Measurements from ENCODE around the gene ANKH. TPM values are rescaled to one million over a fixed set of nuclear protein-coding genes. Genes with fewer than 3 reads are reported as not detected.
"Not testable (repeated sequence)": the region's sequence is repeated elsewhere in the genome, so short reads cannot be mapped to it uniquely, and the experiment has no call there.

Gene ANKH
- total RNA-seq = 25.5 TPM

DNA sequence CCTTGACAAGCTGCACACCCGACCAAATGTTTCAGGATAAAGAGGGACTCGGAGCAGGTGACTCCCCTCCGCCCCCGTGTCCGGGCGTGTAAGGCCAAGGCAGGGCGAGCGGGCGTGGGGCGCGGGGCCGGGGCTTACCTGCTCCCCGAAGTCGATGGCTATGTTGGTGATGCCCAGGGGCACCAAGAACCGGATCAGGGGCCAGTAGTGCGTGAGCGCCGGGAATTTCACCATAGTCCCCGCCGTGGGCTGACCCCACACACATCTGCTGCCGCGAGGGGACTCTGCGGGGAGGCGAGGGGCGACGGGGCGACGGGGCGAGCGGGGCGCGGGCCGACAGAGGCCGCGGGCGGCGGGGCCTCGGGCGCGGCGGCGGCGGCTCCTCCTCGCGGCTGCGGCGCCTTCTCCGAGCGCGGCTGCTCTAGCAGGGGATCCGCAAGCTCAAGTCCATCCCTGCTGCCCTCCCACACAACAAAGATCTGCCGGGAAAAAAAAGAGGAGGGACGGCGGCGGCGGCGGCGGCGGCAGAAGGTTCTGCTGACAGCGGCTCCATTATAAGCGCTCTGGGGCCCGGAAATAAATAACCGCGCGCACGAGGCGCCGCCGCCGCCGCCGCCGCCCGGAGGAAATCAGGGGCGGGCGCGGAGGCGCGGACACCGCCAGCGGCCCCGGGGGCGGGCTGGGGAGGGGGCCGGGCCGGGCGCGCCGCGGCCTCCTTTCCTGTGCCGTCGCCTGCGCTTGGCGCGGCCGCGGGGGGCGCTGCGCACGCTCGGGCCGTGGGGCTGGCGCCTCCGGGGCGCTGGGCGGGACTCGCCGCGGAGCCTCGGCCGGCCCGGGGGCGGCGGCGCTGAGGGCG, at the start of gene ANKH:
Gene ANKH, minus strand, starts transcription at position 565 of the 856 bp plus-strand sequence. Its CDS starts 331 bp downstream, at position 234.
- peak; percentile 92 for ATAC-seq

DNA sequence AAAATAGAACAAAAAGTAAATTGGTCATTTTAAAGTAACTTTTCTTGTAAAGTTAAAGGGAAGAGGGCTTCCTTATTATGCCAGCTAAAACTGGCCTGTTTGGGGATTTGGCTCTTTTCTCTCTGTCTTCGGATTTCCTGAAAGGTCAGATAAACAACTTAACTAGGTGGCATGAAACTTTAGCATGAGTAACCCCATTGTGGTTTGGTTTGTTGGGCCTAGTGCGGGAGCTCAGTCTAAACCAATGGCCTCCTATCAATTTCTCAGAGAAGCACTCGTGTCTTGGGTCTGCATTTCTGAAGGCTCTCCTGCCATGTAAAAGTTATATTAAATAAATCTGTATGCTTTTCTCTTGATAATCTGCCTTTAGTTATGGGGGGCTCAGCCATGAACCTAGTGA, 48.5 kb upstream of the ANKH start:
- ATAC-seq = no peak

DNA sequence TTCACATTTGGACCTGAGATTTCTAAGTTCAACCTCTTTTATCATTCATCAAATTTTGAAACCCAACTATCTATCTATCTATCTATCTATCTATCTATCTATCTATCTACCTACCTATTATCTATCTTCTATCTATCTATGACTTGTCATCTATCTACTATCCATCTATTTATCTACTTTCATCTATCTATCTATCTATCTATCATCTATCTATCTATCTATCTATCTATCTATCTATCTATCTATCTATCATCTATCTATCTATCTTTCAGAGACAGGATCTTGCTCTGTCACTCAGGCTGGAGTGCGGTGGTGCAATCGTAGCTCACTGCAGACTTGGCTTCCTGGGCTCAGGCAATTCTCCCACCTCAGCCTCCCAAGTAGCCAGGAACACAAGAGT, 47.5 kb upstream of the ANKH start:
- ATAC-seq = not testable (repeated sequence)

DNA sequence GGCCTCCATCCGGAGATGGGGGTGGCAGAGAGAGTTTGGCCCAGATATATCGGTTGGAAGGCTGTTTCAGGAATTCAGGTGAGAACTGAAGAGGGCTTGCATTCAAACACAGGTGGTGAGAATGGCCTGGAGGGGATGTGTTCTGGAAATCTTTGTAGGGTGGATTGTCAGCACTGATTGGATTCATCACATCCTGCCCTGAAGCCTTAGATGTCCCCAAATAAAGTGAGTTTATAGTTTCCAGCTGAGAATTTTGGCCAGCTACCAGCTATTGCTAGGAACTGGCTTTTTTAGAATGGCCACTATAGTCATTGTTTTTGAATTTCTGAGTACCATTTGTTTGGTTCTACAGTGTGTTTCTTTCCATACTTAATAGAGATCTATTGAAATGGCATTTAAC, 46.1 kb upstream of the ANKH start:
- no peak for ATAC-seq

DNA sequence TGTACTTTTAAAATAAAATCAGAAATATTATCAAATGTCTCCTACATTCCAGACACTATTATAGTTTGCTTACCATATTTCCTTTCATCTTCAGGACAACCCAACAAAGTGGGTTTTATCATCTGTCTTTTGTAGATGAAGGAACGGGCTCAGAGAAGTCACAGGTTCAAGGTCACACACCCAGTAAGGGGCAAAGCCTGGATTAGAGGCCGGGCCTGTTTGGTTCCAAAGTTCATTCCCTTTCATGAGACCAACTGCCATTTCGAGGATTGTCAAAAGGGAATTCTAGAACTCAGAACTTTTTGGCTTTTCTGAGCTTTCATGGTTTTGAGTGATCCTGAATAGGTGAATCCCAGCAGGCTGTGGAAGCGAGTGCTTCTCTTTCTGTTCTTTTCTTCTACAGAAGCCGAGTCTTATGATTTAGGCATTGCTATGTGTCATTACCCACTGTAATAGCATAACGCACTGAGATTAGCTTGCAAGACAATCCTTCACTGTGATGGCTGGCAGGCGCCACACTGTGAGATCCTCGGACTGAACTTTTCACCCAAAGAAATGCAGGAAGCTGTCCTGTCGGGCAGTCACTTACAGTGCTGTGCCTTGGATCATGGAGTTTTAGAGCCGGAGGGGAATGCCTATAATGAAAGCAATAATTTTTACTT, 43.8 kb upstream of the ANKH start:
- no peak for ATAC-seq

DNA sequence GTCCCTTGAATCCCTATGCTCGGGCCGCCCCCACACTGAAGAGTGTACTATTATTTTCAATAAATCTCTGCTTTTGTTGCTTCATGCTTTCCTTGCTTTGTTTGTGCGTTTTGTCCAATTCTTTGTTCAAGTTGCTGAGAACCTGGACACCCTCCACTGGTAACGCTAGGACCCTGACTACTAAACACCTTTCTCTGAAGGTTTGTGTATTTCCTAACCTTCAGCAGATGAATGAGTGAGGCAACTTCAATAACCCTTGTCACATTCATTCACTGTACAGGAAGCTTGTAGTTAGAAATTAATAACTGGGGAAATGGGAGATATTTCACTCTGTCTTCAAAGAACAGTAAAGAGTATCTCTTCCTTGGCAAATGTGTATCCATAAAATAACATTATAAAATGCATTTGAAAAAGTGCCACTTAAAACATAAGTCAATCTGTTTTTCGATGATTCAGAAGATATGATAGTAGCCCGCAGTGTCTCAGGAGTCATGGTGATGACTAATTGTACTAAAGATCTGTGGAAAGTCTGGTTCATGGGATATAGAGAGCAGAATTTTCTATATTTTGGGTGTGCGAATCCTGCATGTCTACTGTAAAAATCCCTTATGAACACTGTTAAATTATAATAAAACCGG, 43.2 kb upstream of the ANKH start:
- no peak for ATAC-seq

DNA sequence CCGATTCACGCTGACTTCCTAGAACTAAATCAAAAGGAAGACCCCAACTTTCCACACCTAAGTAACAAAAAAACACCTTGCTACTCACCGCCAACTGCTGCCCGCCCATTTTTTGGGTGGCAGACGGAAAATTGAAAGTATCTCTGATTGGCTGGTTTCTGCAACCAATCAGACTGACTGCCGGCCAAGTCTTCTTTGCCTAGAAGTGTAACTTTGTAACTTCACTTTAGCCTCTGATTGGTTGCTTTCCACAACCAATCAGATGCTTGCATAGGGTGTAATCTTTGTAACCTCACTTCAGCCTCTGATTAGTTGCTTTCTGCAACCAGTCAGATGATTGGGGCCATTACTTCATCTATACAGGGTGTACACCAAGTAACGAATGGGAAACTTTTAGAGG, 42.6 kb upstream of the ANKH start:
- no peak for ATAC-seq

DNA sequence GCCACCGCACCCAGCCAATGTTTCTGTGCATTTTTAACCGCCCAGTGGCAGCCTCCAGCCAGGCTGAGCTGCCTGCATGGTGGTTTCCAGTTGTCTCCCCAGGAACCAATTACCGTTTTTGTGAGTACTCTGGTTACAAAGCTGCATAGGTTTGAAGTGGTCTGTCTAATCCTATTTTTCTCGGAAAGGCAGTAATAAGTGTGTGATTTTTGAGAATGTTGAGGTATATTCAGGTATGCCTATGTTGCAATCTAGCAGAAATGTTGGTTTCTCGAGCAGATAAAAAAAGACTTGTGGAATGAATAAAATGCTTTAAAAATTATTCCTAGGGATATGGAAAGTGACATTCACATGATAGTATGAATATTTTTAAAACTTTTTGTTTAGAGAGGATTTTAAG, 41.5 kb upstream of the ANKH start:
- no peak for ATAC-seq

DNA sequence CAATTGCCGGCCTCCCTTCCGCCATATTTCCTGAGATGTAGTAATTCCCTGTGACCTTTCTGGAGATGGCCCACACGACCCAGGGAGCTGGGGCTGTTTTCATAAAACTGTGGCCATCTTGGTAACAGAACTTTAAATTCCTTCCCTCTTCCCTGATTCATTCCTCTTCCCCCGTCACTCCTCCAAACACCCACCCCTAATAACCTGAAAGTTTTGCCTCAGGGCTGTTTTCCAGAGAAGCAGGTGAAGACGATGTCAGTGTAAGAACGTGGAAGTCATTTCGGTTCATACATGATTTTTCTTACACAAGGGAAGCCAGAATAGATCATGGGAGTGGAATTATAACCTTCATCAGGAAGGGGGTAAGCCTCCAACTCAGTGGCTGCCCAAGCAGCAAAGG, 40.6 kb upstream of the ANKH start:
- no peak for ATAC-seq

DNA sequence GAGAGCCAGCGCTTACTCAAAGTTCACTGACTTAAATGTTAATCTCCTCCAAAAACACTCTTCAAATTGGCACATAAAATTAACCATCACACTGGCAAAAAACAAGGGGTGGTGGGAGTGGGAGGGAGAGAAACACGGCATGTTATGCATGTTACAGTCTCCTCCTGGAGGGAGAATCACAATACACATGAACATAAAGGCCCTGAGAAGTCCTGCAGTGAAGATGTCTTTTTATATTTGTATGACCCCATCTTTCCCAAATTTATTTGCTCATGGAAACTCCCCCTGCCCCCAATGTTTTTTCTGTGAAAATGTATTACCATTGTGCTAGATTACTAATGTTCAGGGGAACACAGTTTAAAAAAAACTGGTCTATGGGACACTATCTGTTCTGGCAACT, 37.8 kb upstream of the ANKH start:
- no peak for ATAC-seq

DNA sequence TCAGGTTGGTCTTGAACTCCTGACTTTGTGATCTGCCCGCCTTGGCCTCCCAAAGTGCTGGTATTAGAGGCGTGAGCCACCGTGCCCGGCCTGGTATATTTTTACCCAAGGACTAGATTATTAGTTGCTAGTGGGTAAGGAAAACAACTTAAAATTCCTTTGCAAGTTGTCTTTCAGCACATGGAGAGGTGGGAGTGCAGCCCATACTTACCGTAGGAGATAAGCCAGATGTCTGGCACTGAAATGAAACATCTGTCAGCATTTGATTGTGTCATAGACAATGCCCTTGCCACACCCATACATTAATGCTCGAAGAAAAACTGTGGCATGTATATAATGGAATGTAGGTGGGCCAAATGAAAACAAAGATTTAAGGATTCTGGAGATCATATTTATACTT, 36.6 kb upstream of the ANKH start:
- ATAC-seq = no peak

DNA sequence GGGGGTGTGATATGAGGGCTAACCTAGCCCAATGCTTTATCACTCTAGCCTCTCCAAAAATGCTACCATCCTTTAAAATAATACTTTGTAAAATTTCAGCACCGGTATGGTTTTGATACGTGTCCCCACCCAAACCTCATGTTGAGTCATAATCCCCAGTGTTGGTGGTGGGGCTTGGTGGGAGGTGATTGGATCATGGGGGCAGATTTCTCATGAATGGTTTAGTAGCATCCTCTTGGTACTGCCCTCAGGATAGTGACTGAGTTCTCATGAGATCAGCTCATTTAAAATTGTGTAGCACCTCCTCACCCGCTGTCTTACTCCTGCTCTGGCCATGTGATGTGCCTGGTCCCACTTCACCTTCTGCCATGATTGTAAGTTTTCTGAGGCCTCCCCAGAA, 35.0 kb upstream of the ANKH start:
- no peak for ATAC-seq

DNA sequence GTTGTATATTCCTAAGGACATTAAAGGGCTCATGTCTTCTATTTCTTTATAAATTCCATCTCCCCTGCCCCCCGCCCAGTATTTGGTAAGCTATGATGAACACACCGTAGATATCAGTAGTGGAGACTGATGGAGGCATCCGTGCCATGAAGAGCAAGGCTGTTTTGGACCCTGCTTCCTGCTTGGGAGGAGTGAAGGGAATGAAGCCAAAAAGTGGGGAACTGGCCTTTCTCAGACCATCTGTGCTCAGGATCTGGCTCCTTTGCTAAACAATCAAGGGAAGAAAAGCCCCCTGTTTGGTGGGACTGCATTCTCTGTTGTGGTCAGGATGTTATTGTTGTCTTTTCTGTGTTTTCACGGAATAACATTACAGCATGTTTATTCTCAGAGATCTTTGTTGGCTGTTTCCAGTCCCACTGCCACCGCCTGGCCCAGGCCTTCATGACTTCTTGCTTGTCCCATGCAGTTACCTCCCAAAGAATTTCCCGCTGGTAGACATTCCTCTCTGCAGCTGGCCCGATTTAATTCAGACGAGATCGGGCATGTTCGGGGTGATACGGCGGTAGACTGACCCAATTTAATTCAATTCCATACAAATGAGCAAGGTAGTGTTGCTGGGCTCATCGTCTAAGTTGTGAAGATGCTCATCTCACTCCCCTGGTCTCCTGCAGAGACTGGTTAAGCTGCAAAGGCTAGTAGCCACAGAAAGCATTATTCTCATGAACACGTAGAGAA, 31.4 kb upstream of the ANKH start:
- ATAC-seq = peak; percentile 35

DNA sequence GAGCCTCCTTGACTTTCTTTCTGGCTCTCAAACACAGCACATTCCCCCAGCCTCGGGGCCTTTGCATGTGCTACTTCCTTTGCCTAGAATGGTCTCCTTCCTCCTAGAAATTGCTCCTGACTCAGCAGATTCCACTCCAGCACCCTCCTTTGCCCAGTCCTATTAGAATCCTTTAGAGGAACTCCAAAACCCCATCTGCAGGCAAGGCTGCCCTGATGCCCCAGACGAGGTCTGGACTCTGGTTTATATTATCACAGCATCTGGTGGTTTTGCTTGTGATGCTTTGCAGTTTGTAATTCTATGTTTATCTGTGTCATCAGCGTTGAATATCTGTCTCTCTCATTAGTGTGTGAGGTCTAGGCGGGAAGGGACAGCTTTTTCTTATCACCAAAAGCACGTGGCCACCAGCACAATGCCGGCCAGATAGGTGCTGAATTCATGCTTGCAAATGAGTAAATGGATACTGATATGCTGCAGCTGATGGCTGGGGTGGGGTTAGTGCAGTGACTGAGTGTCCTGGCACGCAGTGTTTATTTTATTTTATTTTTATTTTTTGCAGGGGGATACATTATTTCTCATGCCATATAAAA, 30.0 kb upstream of the ANKH start:
- ATAC-seq = no peak

DNA sequence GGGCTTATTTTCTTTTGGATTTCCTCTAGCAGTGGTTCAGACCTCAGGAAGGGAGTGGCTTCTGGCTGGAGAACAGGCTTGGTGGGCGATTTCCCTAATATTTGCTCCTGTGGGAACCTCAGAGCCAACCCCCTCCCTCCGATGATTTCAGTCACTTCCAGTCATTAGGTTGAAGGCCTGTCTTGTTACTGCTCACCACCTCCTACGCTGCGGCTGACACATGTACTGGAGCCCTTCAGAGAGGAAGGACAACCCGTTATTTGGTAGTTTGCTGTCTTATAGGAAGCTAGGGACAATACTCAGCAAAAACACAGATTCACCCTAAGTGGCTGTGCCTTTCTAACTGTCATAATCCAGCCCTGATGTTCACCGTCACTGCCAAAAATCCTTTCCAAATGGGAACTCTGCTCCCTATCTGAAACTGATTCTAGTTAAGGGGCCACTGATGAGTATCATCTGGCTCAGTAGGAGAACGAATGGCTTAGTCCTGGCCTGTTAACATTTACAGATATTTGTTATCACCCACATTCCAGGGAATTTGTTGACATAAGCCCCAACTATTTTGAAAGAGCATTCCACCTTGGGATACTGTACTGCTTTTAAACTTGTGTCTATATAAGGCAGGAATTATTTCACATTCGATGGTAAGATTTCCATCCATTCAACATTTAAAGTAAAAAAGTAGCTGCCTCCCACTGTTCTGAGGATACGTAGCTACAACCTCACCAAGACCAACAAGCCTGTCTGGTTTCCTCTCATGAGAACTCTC, 29.3 kb upstream of the ANKH start:
- ATAC-seq = no peak

DNA sequence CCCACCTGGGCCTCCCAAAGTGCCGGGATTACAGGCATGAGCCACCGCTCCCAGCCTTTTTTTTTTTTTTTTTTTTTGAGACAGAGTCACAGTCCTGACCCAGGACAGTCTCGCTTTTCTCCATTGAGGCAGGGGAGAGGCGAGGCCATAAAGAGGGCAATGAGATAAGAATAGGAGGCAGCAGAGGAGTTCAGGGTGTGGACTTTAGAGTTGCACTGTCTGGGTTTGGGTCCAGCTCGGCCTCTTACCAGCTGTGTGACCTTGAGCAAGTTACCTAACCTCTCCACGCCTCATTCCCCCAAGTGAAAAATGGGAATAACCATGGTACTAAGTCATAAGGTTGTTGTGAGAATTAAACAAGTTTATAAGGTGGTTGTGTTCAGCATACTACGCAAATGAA, 24.6 kb upstream of the ANKH start:
- no peak for ATAC-seq

DNA sequence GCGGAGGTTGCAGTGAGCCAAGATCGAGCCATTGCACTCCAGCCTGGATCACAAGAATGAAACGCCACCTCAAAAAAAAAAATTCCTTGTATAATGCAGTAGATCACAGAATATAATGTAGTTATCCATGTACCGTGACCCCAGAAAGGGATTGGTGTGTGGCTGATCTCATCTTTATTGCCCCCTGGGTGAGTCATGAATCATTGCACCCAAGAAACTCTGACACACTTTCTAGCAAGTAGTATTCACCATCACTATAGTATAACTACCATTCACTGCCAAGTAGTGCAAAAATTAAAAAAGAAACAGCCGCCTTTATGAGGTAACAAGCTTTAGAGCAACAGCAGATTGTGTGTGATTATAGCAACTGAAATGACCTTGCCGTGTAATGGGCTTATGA, 23.7 kb upstream of the ANKH start:
- ATAC-seq = no peak

DNA sequence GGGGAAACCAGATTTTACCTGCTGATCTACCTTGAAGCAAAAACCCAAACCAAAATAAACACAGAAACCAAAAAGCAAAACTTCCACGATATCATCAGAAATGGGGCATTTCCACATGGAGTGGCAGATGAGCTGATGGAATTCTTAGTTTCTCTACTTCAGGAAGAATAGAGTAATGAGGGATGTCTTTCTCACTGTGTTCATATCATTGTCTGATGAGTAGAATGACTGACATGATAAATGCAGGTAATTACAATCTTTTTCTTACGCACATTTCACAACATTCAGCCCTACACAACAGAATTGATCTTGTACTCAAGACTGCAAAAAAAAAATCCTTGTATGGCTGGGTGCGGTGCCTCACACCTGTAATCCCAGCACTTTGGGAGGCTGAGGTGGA, 23.2 kb upstream of the ANKH start:
- no peak for ATAC-seq

DNA sequence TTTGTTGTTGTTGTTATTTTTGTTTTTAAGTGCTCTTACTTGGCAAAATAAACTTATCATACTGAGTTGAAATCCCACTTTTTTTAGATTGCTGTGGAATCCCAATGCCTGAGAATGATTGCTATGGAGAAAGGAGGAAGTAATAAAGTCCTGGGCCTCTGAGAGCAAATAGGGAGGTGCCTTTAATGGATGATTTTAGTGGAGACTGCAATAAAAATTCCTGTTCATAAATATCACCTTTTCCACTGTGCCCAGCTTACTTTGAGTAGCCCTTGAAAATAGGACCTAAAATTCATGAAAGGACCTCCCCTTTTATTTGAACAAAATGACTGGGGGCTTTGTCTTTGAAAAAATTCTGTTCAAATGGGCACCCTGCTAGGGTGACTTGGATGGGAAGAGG, 21.8 kb upstream of the ANKH start:
- no peak for ATAC-seq

DNA sequence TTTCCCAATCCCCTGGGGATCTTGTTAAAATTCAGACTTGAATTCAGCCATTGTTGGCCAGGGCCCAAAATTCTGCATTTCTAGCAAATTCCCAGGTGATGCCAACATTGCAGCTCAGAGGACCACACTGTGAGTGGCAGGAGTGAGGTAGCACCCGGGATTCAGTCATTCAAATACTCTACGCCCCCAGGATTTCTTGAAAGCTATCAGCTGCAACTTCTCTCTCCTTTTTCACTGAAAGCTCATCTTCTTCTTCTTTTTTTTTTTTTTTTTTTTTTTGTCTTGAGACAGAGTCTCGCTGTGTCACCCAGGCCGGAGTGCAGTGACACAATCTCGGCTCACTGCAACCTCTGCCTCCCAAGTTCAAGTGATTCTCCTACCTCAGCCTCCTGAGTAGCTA, 19.3 kb upstream of the ANKH start:
- no peak for ATAC-seq

DNA sequence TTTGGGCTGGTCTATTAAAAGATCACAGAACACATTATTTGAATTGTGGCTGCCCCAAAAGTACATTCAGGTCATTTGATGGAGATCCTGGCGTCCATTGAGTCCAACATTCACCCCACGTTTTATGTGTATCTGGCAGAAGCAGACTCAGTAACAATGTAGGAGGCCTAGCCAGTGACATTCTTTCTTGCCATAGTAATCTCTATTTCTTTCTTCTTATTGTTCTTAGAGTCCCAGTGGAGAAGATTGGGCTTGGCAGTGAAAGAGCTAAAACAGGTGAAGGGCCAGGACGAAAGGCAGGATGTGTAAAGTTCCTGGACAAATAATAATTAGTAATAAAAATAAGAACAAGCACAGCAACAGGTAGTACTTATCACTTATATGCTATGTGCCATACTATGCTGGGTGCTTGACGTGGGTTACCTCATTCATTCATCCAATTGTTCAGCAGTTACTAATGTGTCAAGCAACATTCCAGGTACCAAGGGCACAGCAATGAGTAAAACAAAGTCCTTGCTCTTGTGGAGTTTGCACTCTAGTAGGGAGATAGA, 12.6 kb upstream of the ANKH start:
- ATAC-seq = no peak
